ENCODE results near the gene RNF111. TPM values are rescaled to one million over a fixed set of nuclear protein-coding genes. Genes with fewer than 3 reads are reported as not detected.

RNF111 gene
- total and polyA plus RNA-seq, 2 of the 13 experiments (the other 11 are each of a cell fraction or from before 2014, with no cell fraction given), result 12.1 to 23.1 TPM

- 0 out of 2 replicates have a peak, but pooled peaks have one; percentile 26 for TF ChIP-seq ZHX1 (CRISPR knock-in tag; IDR thresholded peaks at IDR 0.05; ENCODE audit: low read depth)
- TF ChIP-seq LRRFIP1 (CRISPR knock-in tag; conservative IDR thresholded peaks at IDR 0.05), result no peak
- TF ChIP-seq PHF20 (CRISPR knock-in tag; IDR thresholded peaks at IDR 0.05), result peak; percentile 69
- no peak for TF ChIP-seq ZNF143 (CRISPR knock-in tag; IDR thresholded peaks at IDR 0.05)
- no peak for TF ChIP-seq ZNF275 (CRISPR knock-in tag; IDR thresholded peaks at IDR 0.05; ENCODE audit: borderline replicate concordance)
- TF ChIP-seq YEATS2 (CRISPR knock-in tag; IDR thresholded peaks at IDR 0.05; ENCODE audit: borderline replicate concordance), result peak; percentile 9; the same call in 1 of the 2 replicates
- no peak for TF ChIP-seq CHD4 (IDR thresholded peaks at IDR 0.05; ENCODE audit: borderline replicate concordance, low read length)
- TF ChIP-seq ZIK1 (CRISPR knock-in tag; IDR thresholded peaks at IDR 0.05; ENCODE audit: borderline replicate concordance, low read depth), result peak; percentile 78; the same call in 1 of the 2 replicates
- no peak for TF ChIP-seq MEIS1 (CRISPR knock-in tag; IDR thresholded peaks at IDR 0.05; ENCODE audit: borderline replicate concordance)
- no peak for TF ChIP-seq KDM3A (CRISPR knock-in tag; IDR thresholded peaks at IDR 0.05; ENCODE audit: low read depth)
- no peak for TF ChIP-seq RFXAP (CRISPR knock-in tag; IDR thresholded peaks at IDR 0.05; ENCODE audit: borderline replicate concordance)
- TF ChIP-seq SOX5 (CRISPR knock-in tag; IDR thresholded peaks at IDR 0.05; ENCODE audit: borderline replicate concordance), result no peak; the same call in 1 of the 2 replicates
- TF ChIP-seq ELF3 (CRISPR knock-in tag; IDR thresholded peaks at IDR 0.05), result peak; percentile 58; the same call in 1 of the 2 replicates
- TF ChIP-seq JDP2 (CRISPR knock-in tag; IDR thresholded peaks at IDR 0.05; ENCODE audit: borderline replicate concordance), result no peak; the same call in 1 of the 2 replicates
- TF ChIP-seq PAWR (CRISPR knock-in tag; IDR thresholded peaks at IDR 0.05; ENCODE audit: borderline replicate concordance), result no peak
- TF ChIP-seq MEIS2 (CRISPR knock-in tag; IDR thresholded peaks at IDR 0.05), result no peak
- TF ChIP-seq ZMAT5 (CRISPR knock-in tag; IDR thresholded peaks at IDR 0.05; ENCODE audit: borderline replicate concordance, low read depth), result no peak
- TF ChIP-seq SMARCE1 (IDR thresholded peaks at IDR 0.05; ENCODE audit: borderline replicate concordance), result no peak
- TF ChIP-seq MIXL1 (CRISPR knock-in tag; IDR thresholded peaks at IDR 0.05), result no peak
- no peak for TF ChIP-seq KLF15 (CRISPR knock-in tag; IDR thresholded peaks at IDR 0.05; ENCODE audit: borderline replicate concordance)
- no peak for TF ChIP-seq PCBP2 (optimal IDR thresholded peaks at IDR 0.05; ENCODE audit: low read depth, low read length, poor library complexity, severe bottlenecking)
- no peak for TF ChIP-seq PLRG1 (conservative IDR thresholded peaks at IDR 0.05)
- TF ChIP-seq ZNF790 (CRISPR knock-in tag; IDR thresholded peaks at IDR 0.05; ENCODE audit: borderline replicate concordance), result no peak
- TF ChIP-seq NR2C2 (CRISPR knock-in tag; IDR thresholded peaks at IDR 0.05; ENCODE audit: borderline replicate concordance), result no peak; the same call in 1 of the 2 replicates
- TF ChIP-seq ZNF850 (CRISPR knock-in tag; conservative IDR thresholded peaks at IDR 0.05), result no peak
These were observed at the start of gene RNF111 (continued) for GRCh38 chr15:58987491-58988005.
